ENCODE data around the gene RNF223.
"Not testable (repeated sequence)": the region's sequence is repeated elsewhere in the genome, so short reads cannot be mapped to it uniquely, and the experiment has no call there.

The RNF223 gene

GRCh38 chr1:1069711-1070676, 4.1 kb downstream of the RNF223 start:
- no peak for DNase-seq

GRCh38 chr1:1069056-1069710, 4.9 kb downstream of the RNF223 start:
- DNase-seq = peak; percentile 43

GRCh38 chr1:1068517-1069055, 5.5 kb downstream of the RNF223 start:
- DNase-seq = no peak

- DNase-seq = no peak
These were observed 6.1 kb downstream of the RNF223 start for GRCh38 chr1:1067860-1068516.

GRCh38 chr1:1067284-1067859, 6.7 kb downstream of the RNF223 start:
- DNase-seq = no peak

GRCh38 chr1:1066403-1067283, 7.5 kb downstream of the RNF223 start:
- DNase-seq = no peak

GRCh38 chr1:1065940-1066304, 8.2 kb downstream of the RNF223 start:
- not testable (repeated sequence) for DNase-seq

GRCh38 chr1:1065265-1065939, 8.7 kb downstream of the RNF223 start:
- DNase-seq = no peak

GRCh38 chr1:1063945-1064831, 9.9 kb downstream of the RNF223 start:
- peak; percentile 72 for DNase-seq

- no peak for DNase-seq
These were observed 10.7 kb downstream of the RNF223 start for GRCh38 chr1:1063261-1063944.

GRCh38 chr1:1062348-1063163, 11.6 kb downstream of the RNF223 start:
- no peak for DNase-seq

GRCh38 chr1:1061682-1062345, 12.3 kb downstream of the RNF223 start:
- DNase-seq = no peak

GRCh38 chr1:1060281-1061000, 13.7 kb downstream of the RNF223 start:
- no peak for DNase-seq

GRCh38 chr1:1059494-1060280, 14.4 kb downstream of the RNF223 start:
- DNase-seq = peak; percentile 74

GRCh38 chr1:1058921-1059493, 15.1 kb downstream of the RNF223 start:
- DNase-seq = no peak
